ENCODE results near the gene AGTRAP.

DNA sequence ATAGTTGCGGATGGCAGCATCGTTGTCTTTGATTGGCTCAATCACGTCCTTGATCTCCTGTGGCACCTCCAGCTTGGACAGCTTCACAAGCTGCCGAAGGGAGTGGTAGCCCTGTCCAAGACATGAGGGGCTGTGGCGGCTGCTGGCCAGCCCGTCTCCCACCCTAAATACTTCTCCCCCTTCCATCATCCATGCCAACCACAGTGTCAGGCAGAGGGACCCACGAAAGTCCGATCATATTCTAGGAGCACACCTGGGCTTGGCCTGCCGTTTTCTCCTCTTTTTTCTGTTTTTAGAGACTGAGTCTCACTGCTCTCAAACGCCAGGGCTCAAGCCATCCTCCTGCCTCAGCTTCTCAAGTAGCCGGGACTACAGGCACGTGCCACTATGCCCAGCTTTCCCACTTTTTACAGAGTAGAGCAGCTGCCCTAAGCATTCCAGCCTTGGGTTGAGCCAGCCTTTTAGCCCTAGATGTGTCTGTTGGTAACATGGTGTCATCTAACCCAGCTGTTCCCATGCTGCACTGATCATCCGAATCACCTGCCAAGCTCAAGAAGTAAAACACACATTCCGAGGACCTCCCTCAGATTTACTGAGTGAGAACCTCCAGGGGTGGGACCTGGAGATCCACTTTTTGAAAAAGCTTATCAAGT, 59.4 kb downstream of the AGTRAP start:
- no peak for TF ChIP-seq ZNF274 (IDR thresholded peaks at IDR 0.05; ENCODE audit: low read depth, low read length)
- TF ChIP-seq YY1 (IDR thresholded peaks at IDR 0.05; ENCODE audit: insufficient read depth, insufficient read length), result no peak
